ENCODE results near the gene GGTLC2.
"Not testable (repeated sequence)": the region's sequence is repeated elsewhere in the genome, so short reads cannot be mapped to it uniquely, and the experiment has no call there.

DNA sequence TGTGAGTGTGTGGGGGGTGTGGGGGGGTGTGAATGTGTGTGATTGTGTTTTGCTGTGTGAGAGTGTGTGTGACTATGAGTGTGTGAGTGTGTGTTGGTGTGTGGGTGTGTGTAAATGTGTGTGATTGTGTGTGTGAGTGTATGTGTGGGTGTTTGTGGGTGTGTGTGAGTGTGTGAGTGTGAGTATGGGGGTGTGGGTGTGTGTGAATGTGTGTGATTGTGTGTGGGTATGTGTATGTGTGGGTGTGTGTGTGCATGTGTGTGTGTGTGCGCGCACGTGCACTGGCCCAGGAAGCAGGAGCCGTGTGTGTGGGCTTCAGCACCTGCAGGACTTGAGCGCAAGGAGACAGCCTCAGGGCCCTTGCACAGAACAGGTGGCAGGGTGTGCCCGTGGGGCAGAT lies 8.2 kb downstream of the GGTLC2 start:
- TF ChIP-seq, protein P1, sequence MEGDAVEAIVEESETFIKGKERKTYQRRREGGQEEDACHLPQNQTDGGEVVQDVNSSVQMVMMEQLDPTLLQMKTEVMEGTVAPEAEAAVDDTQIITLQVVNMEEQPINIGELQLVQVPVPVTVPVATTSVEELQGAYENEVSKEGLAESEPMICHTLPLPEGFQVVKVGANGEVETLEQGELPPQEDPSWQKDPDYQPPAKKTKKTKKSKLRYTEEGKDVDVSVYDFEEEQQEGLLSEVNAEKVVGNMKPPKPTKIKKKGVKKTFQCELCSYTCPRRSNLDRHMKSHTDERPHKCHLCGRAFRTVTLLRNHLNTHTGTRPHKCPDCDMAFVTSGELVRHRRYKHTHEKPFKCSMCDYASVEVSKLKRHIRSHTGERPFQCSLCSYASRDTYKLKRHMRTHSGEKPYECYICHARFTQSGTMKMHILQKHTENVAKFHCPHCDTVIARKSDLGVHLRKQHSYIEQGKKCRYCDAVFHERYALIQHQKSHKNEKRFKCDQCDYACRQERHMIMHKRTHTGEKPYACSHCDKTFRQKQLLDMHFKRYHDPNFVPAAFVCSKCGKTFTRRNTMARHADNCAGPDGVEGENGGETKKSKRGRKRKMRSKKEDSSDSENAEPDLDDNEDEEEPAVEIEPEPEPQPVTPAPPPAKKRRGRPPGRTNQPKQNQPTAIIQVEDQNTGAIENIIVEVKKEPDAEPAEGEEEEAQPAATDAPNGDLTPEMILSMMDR (IDR thresholded peaks at IDR 0.05 in 4 of 5, conservative IDR thresholded peaks at IDR 0.05 in 1 of 5) = not testable (repeated sequence)
- TF ChIP-seq POLR2A (IDR thresholded peaks at IDR 0.05) = not testable (repeated sequence)
